ENCODE data around the gene CLNK. TPM values are rescaled to one million over a fixed set of nuclear protein-coding genes. Genes with fewer than 3 reads are reported as not detected.

Gene CLNK
- total RNA-seq, 1 donor from 2014 or later: not detected

GRCh38 chr4:10529291-10530136, 155.1 kb downstream of the CLNK start:
- intact Hi-C loops (cut with micrococcal nuclease): no loop called here
- Histone ChIP-seq H3K4me1 (peaks cover 20% of the 10 kb centered on the region), H3K36me3 (no peaks in the 10 kb centered on the region), H3K9me3 (replicated peaks) (no peaks in the 10 kb centered on the region), H3K4me3 (no peak overlapping the region), H3K27ac (replicated peaks) (peak overlapping the region; percentile 54), H3K27me3 (ENCODE audit: low read depth) (no peaks in the 10 kb centered on the region)
- no peak for TF ChIP-seq CTCF (IDR thresholded peaks at IDR 0.05; ENCODE audit: borderline replicate concordance)
- DNase-seq: no peak

GRCh38 chr4:10527438-10527837, 157.1 kb downstream of the CLNK start:
- H3K36me3 ChIP-seq: no peaks in the 10 kb centered on the region
- no peak for DNase-seq
- TF ChIP-seq CTCF (IDR thresholded peaks at IDR 0.05; ENCODE audit: borderline replicate concordance): no peak
- no peaks in the 10 kb centered on the region for H3K27me3 ChIP-seq (ENCODE audit: low read depth)
- intact Hi-C loops (cut with micrococcal nuclease): no loop called here
- no peak overlapping the region for H3K27ac ChIP-seq (replicated peaks)
- H3K4me3 ChIP-seq: no peak overlapping the region
- H3K4me1 ChIP-seq: peaks cover 20% of the 10 kb centered on the region
- no peaks in the 10 kb centered on the region for H3K9me3 ChIP-seq (replicated peaks)

- Histone ChIP-seq H3K4me1 (peaks cover 20% of the 10 kb centered on the region), H3K27me3 (ENCODE audit: low read depth) (no peaks in the 10 kb centered on the region), H3K4me3 (no peak overlapping the region), H3K9me3 (replicated peaks) (no peaks in the 10 kb centered on the region), H3K36me3 (no peaks in the 10 kb centered on the region), H3K27ac (replicated peaks) (no peak overlapping the region)
- no peak for TF ChIP-seq CTCF (IDR thresholded peaks at IDR 0.05; ENCODE audit: borderline replicate concordance)
- intact Hi-C loops (cut with micrococcal nuclease): no loop called here
- no peak for DNase-seq
These were observed 157.9 kb downstream of the CLNK start for GRCh38 chr4:10526429-10527222.

- TF ChIP-seq CTCF (IDR thresholded peaks at IDR 0.05; ENCODE audit: borderline replicate concordance): no peak
- H3K4me1 ChIP-seq: peaks cover 6% of the 10 kb centered on the region
- H3K4me3 ChIP-seq: no peak overlapping the region
- H3K36me3 ChIP-seq: no peaks in the 10 kb centered on the region
- no peak for DNase-seq
- intact Hi-C loops (cut with micrococcal nuclease): no loop called here
- H3K27ac ChIP-seq (replicated peaks): no peak overlapping the region
- H3K9me3 ChIP-seq (replicated peaks): no peaks in the 10 kb centered on the region
- no peaks in the 10 kb centered on the region for H3K27me3 ChIP-seq (ENCODE audit: low read depth)
These were observed 160.3 kb downstream of the CLNK start for GRCh38 chr4:10524196-10524833.

GRCh38 chr4:10521424-10521823, 163.1 kb downstream of the CLNK start:
- TF ChIP-seq CTCF (IDR thresholded peaks at IDR 0.05; ENCODE audit: borderline replicate concordance): no peak
- Histone ChIP-seq H3K4me3 (no peak overlapping the region), H3K27ac (replicated peaks) (no peak overlapping the region), H3K27me3 (ENCODE audit: low read depth) (no peaks in the 10 kb centered on the region), H3K9me3 (replicated peaks) (no peaks in the 10 kb centered on the region), H3K4me1 (no peaks in the 10 kb centered on the region), H3K36me3 (no peaks in the 10 kb centered on the region)
- no peak for DNase-seq
- intact Hi-C loops (cut with micrococcal nuclease): no loop called here

Data from left ventricle myocardium inferior (tissue), 1 donor.